Measurements from ENCODE around the gene RAB11FIP2.

Gene RAB11FIP2

DNA sequence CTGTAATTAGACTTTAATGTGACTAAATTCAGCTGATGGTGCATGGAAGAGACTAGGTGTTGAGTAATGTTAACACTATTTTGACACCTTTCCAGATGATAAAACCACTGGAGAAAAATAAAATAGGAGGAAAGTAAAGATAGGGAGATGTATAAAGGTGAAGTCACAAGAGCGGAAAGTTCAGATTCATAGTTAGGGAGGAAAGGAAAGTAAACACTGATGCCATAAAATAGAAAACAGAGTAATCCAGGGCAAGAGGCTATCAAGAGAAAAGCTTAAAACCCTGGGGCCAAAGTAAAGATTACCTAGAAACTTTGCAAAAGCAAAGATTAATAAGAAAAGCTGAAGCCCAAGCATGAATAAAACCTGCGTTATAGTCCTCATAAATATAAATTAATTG is 62.8 kb downstream of the RAB11FIP2 start:
- peaks cover 3% of the 10 kb centered on the region for H3K27me3 Mint-ChIP-seq
- H3K9me3 Mint-ChIP-seq, result peaks cover 7% of the 10 kb centered on the region
- no peaks in the 10 kb centered on the region for H3K36me3 Mint-ChIP-seq
- no peak for DNase-seq
- no peak overlapping the region for H3K4me3 Mint-ChIP-seq
- CTCF ChIA-PET, result no interaction called here
- H3K27ac Mint-ChIP-seq, result no peak overlapping the region
- no peaks in the 10 kb centered on the region for H3K4me1 Mint-ChIP-seq

DNA sequence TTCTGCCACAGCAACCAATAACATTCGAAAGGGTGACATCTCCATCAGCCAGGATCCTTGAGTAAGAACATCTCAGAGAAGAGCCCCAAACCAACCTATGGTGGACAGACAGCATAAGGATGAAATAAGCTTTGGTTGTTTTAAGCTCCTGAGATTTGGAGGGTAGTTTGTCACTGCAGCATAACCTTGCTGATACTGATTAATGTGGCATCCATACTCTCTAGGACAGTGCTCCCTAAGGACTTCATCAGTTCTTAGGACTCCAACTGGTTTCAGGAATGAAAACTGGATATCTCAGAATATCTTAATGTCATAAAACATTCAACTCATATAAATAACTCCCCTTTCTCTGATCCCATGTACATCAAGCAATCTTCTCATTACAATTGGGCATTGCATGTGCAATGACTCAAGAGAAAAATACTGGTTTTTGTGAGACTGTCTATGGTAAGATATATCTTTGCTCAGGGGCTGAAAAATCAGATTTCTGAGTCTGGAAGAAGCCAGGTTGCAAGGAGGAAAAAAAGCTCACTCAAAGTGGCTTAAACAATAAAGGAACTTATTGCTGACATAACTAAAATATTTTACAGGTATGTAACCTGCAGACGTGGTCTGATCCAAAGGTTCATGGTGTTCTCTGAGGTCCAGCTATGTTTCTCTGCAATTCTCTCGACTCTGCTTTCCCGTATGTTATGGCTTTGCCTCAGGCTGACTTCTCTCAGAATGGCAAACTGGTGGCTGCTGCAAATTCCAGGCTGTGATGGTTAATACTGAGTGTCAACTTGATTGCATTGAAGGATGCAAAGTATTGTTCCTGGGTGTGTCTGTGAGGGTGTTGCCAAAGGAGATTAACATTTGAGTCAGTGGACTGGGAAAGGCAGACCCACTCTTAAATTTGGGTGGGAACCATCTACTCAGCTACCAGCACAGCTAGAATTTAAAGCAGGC is 65.7 kb downstream of the RAB11FIP2 start:
- no peaks in the 10 kb centered on the region for H3K4me1 Mint-ChIP-seq
- H3K9me3 Mint-ChIP-seq, result no peaks in the 10 kb centered on the region
- no peaks in the 10 kb centered on the region for H3K27me3 Mint-ChIP-seq
- no peak overlapping the region for H3K27ac Mint-ChIP-seq
- CTCF ChIA-PET, result no interaction called here
- H3K4me3 Mint-ChIP-seq, result no peak overlapping the region
- no peaks in the 10 kb centered on the region for H3K36me3 Mint-ChIP-seq
- DNase-seq, result no peak

DNA sequence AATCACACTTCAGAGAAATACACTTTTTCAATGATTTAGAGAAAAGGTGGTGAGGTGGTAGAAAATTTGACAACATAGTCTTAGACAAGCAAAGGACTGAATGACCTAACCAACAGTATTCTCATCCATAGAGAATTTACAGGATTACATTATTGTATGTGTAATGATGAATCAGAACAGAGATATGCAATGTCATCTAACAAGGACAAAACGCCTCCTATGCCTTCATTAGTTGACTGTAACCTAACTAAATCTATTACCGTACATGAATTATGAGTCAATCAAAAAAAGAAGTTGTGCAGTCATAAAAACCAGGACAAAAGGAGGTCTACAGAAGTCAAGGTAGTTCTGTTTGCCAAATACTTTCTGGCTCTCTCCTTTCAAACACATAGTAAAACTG is 66.5 kb downstream of the RAB11FIP2 start:
- no peaks in the 10 kb centered on the region for H3K9me3 Mint-ChIP-seq
- H3K27ac Mint-ChIP-seq, result no peak overlapping the region
- H3K4me3 Mint-ChIP-seq, result no peak overlapping the region
- H3K36me3 Mint-ChIP-seq, result no peaks in the 10 kb centered on the region
- H3K4me1 Mint-ChIP-seq, result no peaks in the 10 kb centered on the region
- H3K27me3 Mint-ChIP-seq, result no peaks in the 10 kb centered on the region
- DNase-seq, result no peak
- CTCF ChIA-PET, result no interaction called here

DNA sequence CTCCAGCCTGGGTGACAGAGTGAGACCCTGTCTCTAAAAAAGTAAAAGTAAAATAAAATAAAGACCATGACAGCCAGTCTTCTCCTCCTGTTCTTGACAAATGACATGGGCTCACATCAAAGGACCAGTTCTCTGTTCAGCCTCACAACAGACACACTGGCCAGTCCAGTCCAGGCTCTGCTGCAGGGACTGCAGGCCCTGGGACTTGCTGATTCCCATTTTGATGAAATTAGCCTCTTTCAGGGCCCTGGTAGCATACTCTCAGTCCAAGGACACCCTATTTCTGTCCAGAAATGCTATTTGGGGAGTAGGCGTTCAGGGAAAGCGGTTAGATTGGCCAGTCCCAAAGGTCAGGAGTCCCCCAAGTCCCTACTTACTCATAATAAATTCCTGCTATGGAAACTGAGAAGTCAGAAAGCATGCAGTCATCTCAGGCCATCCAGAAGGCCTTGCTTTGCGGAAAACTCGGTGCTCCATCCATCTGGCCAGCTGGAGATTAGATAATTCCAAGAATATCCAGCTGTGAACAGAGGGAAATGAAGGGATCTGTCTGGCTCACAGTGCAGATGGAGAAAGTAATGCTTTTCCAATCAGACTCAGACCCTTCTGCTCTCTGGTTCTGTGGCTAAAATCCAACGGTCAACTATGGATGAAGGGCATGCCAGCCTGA is 74.4 kb downstream of the RAB11FIP2 start:
- H3K9me3 Mint-ChIP-seq, result no peaks in the 10 kb centered on the region
- H3K27me3 Mint-ChIP-seq, result no peaks in the 10 kb centered on the region
- H3K4me1 Mint-ChIP-seq, result no peaks in the 10 kb centered on the region
- H3K4me3 Mint-ChIP-seq, result no peak overlapping the region
- H3K27ac Mint-ChIP-seq, result no peak overlapping the region
- H3K36me3 Mint-ChIP-seq, result no peaks in the 10 kb centered on the region
- CTCF ChIA-PET, result no interaction called here
- DNase-seq, result no peak

DNA sequence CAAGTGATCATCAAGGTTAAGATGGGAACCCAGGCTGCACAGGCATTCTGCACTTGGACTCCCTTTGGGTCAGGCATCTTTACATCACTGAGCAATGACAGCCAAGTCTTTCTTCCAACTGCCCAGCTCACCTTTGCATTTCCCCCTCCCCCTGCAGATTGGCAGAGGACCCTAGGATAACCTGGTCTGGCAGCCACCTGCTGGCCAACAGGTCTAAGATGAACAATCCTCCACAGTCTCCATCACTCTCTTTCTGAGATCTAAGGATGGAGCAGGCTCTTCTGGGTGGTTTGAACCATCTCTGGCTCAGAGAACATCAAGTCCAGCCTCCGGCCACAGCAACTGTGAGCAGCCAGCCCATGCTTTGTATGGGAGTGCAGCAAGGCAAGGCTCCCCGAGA is 75.8 kb downstream of the RAB11FIP2 start:
- no peak overlapping the region for H3K4me3 Mint-ChIP-seq
- CTCF ChIA-PET, result no interaction called here
- H3K27me3 Mint-ChIP-seq, result no peaks in the 10 kb centered on the region
- no peak overlapping the region for H3K27ac Mint-ChIP-seq
- H3K36me3 Mint-ChIP-seq, result no peaks in the 10 kb centered on the region
- H3K9me3 Mint-ChIP-seq, result no peaks in the 10 kb centered on the region
- H3K4me1 Mint-ChIP-seq, result no peaks in the 10 kb centered on the region
- DNase-seq, result no peak

DNA sequence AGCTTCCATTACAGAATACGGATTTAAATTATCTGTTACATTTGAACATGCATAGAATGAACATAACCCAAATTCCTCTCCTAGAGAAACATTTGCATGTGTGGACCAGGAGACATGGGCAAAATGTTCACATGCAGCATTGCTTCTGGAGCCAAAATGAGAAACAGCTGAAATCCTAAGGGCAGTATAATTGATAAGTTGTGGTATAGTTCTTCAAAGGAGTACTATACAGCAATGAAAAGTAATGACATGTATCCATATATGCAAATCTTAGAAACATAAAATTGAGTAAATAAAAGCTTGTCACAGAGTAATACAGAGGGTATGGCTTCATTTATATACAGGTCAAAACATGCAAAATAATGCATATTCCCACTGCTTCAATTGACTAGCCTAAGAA is 77.1 kb downstream of the RAB11FIP2 start:
- no peak for DNase-seq
- H3K4me1 Mint-ChIP-seq, result no peaks in the 10 kb centered on the region
- no peak overlapping the region for H3K4me3 Mint-ChIP-seq
- CTCF ChIA-PET, result no interaction called here
- H3K27ac Mint-ChIP-seq, result no peak overlapping the region
- no peaks in the 10 kb centered on the region for H3K27me3 Mint-ChIP-seq
- H3K9me3 Mint-ChIP-seq, result no peaks in the 10 kb centered on the region
- H3K36me3 Mint-ChIP-seq, result no peaks in the 10 kb centered on the region

DNA sequence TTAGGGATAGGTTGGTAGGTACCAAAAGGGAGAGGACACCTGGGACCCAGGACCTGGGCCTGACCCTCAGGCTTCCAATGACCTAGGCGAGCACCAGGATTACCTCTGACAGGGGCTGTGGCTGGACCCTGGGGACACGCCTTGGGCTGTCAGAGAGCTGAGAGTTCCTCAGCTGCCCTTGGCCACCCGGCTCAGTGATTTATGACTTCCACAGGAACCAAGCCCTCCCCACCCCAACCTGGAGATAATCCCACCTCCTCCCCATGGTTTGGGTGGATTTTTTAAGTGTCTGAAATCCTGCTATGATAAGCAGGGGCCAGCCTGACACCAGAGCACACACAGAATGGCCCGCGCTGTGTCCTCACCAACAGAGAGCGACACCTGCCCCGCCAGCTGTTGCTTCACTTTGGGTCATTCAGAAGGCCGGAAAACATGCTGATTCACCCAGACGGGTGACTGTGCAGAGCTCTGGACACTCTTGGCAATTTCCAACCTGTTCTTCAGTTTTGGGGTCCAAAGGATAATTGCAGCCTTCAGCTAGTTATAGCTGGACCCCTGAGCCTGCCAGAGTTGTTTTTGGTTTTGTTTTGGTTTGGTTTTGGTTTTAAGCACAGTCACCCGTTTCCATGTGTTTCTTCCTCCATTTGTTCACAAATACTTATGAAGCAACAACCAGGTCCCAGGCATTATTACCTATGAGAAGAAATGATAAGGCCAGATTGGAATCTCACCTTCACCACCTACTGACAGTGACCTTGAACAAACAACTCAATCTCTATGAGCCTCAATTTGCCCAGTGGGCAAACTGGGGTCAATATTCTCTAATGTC is 78.2 kb downstream of the RAB11FIP2 start:
- no peak overlapping the region for H3K4me3 Mint-ChIP-seq
- no peaks in the 10 kb centered on the region for H3K36me3 Mint-ChIP-seq
- no peak for DNase-seq
- H3K9me3 Mint-ChIP-seq, result no peaks in the 10 kb centered on the region
- H3K27me3 Mint-ChIP-seq, result no peaks in the 10 kb centered on the region
- H3K27ac Mint-ChIP-seq, result no peak overlapping the region
- CTCF ChIA-PET, result no interaction called here
- H3K4me1 Mint-ChIP-seq, result no peaks in the 10 kb centered on the region

DNA sequence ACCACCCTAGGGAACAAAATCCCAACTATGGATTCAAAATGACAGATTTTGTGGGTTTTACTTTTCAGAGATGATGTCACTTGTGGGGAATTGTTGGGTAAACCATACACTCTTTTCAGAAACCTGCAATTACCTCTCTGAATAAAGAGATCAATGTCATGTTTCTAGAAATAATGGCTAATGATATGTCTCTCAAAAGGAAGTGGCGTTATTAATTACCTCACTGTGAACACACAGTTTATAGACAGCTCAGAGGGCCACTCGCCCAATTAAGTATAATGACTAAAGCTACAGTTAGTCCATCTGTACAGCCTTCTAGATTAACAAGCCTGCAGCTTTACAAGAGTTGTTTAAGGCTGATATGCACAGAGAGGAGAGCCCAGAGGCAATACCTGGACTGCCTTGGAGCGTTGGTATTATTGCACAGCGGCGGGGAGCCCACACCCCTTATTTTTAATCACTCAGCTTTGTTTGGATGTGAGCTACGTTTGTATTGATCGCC is 79.5 kb downstream of the RAB11FIP2 start:
- no peak for DNase-seq
- CTCF ChIA-PET, result no interaction called here
- Mint-ChIP-seq H3K4me3 (no peak overlapping the region), H3K27ac (no peak overlapping the region), H3K36me3 (no peaks in the 10 kb centered on the region), H3K9me3 (no peaks in the 10 kb centered on the region), H3K27me3 (no peaks in the 10 kb centered on the region), H3K4me1 (no peaks in the 10 kb centered on the region)

DNA sequence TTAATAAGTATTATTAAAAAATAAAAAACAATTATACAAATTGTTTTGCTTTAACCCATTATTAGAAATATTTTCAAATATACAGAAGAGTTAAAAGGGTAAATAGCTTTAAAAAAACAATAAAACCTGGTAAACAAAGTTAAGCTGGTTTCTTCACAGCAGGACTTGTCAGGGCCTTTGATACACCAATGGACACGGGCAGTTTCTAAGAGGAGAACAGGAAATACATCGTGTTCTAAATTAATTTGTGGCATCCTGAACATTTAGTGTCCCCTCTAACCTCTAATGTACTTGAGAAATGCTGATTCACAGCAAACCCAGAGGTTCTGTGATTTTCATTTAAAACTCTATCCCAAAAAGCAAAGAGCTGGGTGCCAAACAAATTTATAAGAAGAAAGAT is 80.8 kb downstream of the RAB11FIP2 start:
- no peak overlapping the region for H3K4me3 Mint-ChIP-seq
- no peak for DNase-seq
- H3K36me3 Mint-ChIP-seq, result no peaks in the 10 kb centered on the region
- H3K27me3 Mint-ChIP-seq, result peaks cover 4% of the 10 kb centered on the region
- no peaks in the 10 kb centered on the region for H3K9me3 Mint-ChIP-seq
- H3K27ac Mint-ChIP-seq, result no peak overlapping the region
- no peaks in the 10 kb centered on the region for H3K4me1 Mint-ChIP-seq
- CTCF ChIA-PET, result no interaction called here

DNA sequence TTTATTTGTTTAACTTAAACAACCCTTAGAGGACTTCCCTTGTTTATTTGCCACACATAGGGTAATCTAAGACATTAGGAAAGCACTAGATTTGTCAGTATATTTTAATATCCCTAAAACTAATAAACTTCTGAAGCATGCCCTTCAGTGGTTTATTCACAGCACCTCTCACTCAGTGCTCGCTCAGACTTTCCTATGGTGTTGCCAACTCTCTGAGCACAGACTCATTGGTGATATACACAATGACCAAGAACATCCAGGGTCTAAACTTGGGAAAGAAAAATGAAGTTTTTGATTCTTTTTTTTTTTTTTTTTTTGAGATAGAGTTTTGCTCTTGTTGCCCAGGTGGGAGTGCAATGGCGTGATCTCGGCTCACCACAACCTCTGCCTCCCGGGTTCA is 82.2 kb downstream of the RAB11FIP2 start:
- Mint-ChIP-seq H3K27ac (no peak overlapping the region), H3K4me1 (no peaks in the 10 kb centered on the region), H3K27me3 (peaks cover 9% of the 10 kb centered on the region), H3K9me3 (no peaks in the 10 kb centered on the region), H3K4me3 (no peak overlapping the region), H3K36me3 (no peaks in the 10 kb centered on the region)
- CTCF ChIA-PET, result no interaction called here
- no peak for DNase-seq

DNA sequence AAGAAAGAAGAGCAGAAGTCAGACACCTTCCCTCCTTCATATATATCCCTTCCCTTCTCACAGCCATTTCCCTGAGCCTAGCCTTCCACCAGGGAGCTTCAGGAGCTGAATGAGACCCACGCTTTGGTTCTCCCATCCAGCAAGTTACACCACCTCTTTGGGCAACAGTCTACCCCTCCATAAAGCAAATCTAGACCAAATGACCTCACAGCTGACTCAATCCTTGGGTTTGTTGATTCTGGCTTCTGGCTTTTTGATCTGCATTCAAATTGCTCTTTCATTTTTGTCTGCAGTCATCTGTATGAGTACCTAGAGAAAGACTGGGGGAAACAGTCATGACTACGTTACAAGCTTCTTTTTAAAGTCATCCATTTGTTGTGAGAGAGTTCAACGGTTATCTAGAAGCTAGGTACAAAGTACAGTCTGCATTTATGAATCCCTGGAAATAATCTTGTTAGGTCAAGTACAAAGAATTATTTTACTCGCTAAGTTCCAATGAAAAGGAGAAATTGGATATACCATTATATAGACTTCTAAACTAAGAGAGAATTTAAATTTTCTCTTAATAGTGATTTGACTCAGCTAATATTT is 86.3 kb downstream of the RAB11FIP2 start:
- no peak overlapping the region for H3K27ac Mint-ChIP-seq
- CTCF ChIA-PET, result no interaction called here
- no peak for DNase-seq
- no peaks in the 10 kb centered on the region for H3K9me3 Mint-ChIP-seq
- H3K27me3 Mint-ChIP-seq, result peaks cover 12% of the 10 kb centered on the region
- H3K4me3 Mint-ChIP-seq, result no peak overlapping the region
- no peaks in the 10 kb centered on the region for H3K4me1 Mint-ChIP-seq
- no peaks in the 10 kb centered on the region for H3K36me3 Mint-ChIP-seq

DNA sequence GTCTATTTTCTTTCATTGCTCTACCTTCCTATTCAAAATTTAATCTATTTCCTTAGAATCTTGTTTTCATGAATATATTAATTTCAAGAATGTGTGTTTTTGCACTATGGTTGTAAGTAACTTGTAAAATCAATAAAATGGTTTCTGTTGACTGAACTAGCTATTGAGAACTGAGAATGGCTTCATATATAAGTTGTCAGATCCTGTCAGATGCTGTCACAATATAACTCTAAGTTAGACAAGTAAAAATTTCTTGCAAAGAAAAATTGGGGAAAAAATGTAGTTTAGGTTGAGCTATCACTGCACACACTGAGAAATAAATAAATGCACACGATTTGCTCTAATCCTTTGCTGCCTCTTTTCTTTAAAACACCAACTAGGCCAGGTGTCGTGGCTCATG is 89.8 kb downstream of the RAB11FIP2 start:
- Mint-ChIP-seq H3K36me3 (no peaks in the 10 kb centered on the region), H3K4me1 (no peaks in the 10 kb centered on the region), H3K9me3 (no peaks in the 10 kb centered on the region), H3K27ac (no peak overlapping the region), H3K4me3 (no peak overlapping the region), H3K27me3 (peaks cover 17% of the 10 kb centered on the region)
- no peak for DNase-seq
- CTCF ChIA-PET, result no interaction called here

DNA sequence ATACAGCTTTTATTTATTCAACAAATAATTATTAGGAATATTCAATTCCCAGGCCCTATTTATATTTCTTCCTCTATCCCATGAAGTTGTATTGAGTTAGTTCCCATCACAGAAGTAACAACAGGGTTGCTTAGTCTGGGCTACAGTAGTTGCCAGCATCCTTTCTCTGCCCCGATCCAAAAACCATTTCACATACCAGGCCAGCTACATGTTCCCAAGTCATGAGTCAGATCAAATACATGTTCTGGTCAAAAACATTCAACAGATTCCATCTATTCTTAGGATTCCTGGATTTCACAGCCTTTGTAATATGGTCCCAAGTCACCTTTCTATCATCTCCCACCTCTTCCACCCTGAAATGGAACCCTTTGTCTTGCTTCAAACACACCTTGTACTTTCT is 91.6 kb downstream of the RAB11FIP2 start:
- H3K36me3 Mint-ChIP-seq, result no peaks in the 10 kb centered on the region
- peaks cover 17% of the 10 kb centered on the region for H3K27me3 Mint-ChIP-seq
- no peaks in the 10 kb centered on the region for H3K4me1 Mint-ChIP-seq
- H3K4me3 Mint-ChIP-seq, result no peak overlapping the region
- no peak overlapping the region for H3K27ac Mint-ChIP-seq
- CTCF ChIA-PET, result no interaction called here
- no peak for DNase-seq
- H3K9me3 Mint-ChIP-seq, result no peaks in the 10 kb centered on the region
